ENCODE results near the gene VPS26B. TPM values are rescaled to one million over a fixed set of nuclear protein-coding genes. Genes with fewer than 3 reads are reported as not detected.

Gene VPS26B
- total and polyA plus RNA-seq, 9 of the 15 experiments (the other 6 are each of a cell fraction or from before 2014, with no cell fraction given) = 3.5 to 43.3 (median 27.4) TPM

GRCh38 chr11:134229126-134229790, 4.8 kb downstream of the VPS26B start (continued):
- TF ChIP-seq ATF7 (IDR thresholded peaks at IDR 0.05) = no peak

GRCh38 chr11:134230339-134230738, 5.9 kb downstream of the VPS26B start:
- Histone ChIP-seq H3K79me2 (ENCODE audit: control insufficient read depth, insufficient read depth, low read length) (peaks cover 88% of the 10 kb centered on the region), H3K27me3 (ENCODE audit: control insufficient read depth in 2 of 2, insufficient read depth in 2 of 2, low read length in 2 of 2) (no peaks in the 10 kb centered on the region), H3K9me3 (replicated peaks; ENCODE audit: control insufficient read depth, insufficient read depth, low read depth, low read length) (no peaks in the 10 kb centered on the region), H3K9me1 (ENCODE audit: control insufficient read depth, insufficient read depth, low read length) (peaks cover 5% of the 10 kb centered on the region), H3K27ac (ENCODE audit: extremely low read depth, low read depth, low read length) (no peak overlapping the region), H3K4me2 (ENCODE audit: insufficient read depth, low read length) (no peak overlapping the region), H3K4me1 (replicated peaks in 1 of 2; ENCODE audit: control insufficient read depth in 2 of 2, insufficient read depth in 2 of 2, low read length in 2 of 2) (peaks cover 26 to 59% of the 10 kb centered on the region in 2 experiments), H3K36me3 (ENCODE audit: control insufficient read depth, insufficient read depth, low read length) (peaks cover 37% of the 10 kb centered on the region), H3K4me3 (no peak overlapping the region), H2AFZ (ENCODE audit: low read depth, low read length) (no peak overlapping the region), H4K20me1 (replicated peaks; ENCODE audit: control insufficient read depth, insufficient read depth, low read length) (peaks cover 7% of the 10 kb centered on the region; the same call in 1 of the 2 replicates), H3K9ac (ENCODE audit: insufficient read depth in 1 of 2, low read depth in 2 of 2, low read length in 2 of 2) (no peak overlapping the region)
- BruUV-seq (replicated peaks) = no TSS peak
- CTCF ChIA-PET (ENCODE audit: low intra/inter-chr PET ratio) = no interaction called here
- TF ChIP-seq PKNOX1 (IDR thresholded peaks at IDR 0.05) (0 out of 2 replicates have a peak, but pooled peaks have one; percentile 8), GTF3C2 (IDR thresholded peaks at IDR 0.05; ENCODE audit: borderline replicate concordance, extremely low read depth, insufficient read length) (no peak)
- FAIRE-seq (no peak), DNase-seq (ENCODE audit: extremely low read depth in 1 of 4, low spot score in 3 of 4) (no peak), ATAC-seq (no peak)
- intact Hi-C loops (cut with micrococcal nuclease) (no loop called here), in situ Hi-C loops (cut with MboI) (no loop called here)
- POLR2A ChIA-PET = no interaction called here
- 56% methylated on average over 4 of the region's 4 CpGs for WGBS (ENCODE audit: insufficient coverage, low coverage, missing lambda C conversion rate)

All from K562 (cell line).